ENCODE data around the gene ATXN10.

The ATXN10 gene

GRCh38 chr22:45864959-45865476, 193.4 kb downstream of the ATXN10 start:
- DNase-seq (ENCODE audit: low read depth, low spot score) = no peak

GRCh38 chr22:45865561-45866125, 194.0 kb downstream of the ATXN10 start:
- H3K4me3 ChIP-seq (ENCODE audit: low read length) = no peak overlapping the region
- no peak for DNase-seq (ENCODE audit: low read depth, low spot score)

More at GRCh38 chr22:45864959-45865476, 193.4 kb downstream of the ATXN10 start:
- no peak overlapping the region for H3K4me3 ChIP-seq (ENCODE audit: low read length)

GRCh38 chr22:45866126-45866645, 194.6 kb downstream of the ATXN10 start:
- no peak for DNase-seq (ENCODE audit: low read depth, low spot score)
- no peak overlapping the region for H3K4me3 ChIP-seq (ENCODE audit: low read length)

GRCh38 chr22:45866646-45867117, 195.0 kb downstream of the ATXN10 start:
- no peak for DNase-seq (ENCODE audit: low read depth, low spot score)
- H3K4me3 ChIP-seq (ENCODE audit: low read length) = no peak overlapping the region

- no peak overlapping the region for H3K4me3 ChIP-seq (ENCODE audit: low read length)
- no peak for DNase-seq (ENCODE audit: low read depth, low spot score)
These were observed 195.7 kb downstream of the ATXN10 start for GRCh38 chr22:45867118-45867905.

- H3K4me3 ChIP-seq (ENCODE audit: low read length) = no peak overlapping the region
These were observed 196.4 kb downstream of the ATXN10 start for GRCh38 chr22:45867906-45868555.

GRCh38 chr22:45868571-45869339, 197.1 kb downstream of the ATXN10 start:
- no peak overlapping the region for H3K4me3 ChIP-seq (ENCODE audit: low read length)
- DNase-seq (ENCODE audit: low read depth, low spot score) = no peak

More at GRCh38 chr22:45867906-45868555, 196.4 kb downstream of the ATXN10 start:
- no peak for DNase-seq (ENCODE audit: low read depth, low spot score)

- no peak overlapping the region for H3K4me3 ChIP-seq (ENCODE audit: low read length)
- DNase-seq (ENCODE audit: low read depth, low spot score) = no peak
These were observed 197.8 kb downstream of the ATXN10 start for GRCh38 chr22:45869340-45869847.

GRCh38 chr22:45870011-45870410, 198.4 kb downstream of the ATXN10 start:
- no peak for DNase-seq (ENCODE audit: low read depth, low spot score)
- no peak overlapping the region for H3K4me3 ChIP-seq (ENCODE audit: low read length)

- DNase-seq (ENCODE audit: low read depth, low spot score) = no peak
- H3K4me3 ChIP-seq (ENCODE audit: low read length) = no peak overlapping the region
These were observed 200.1 kb downstream of the ATXN10 start for GRCh38 chr22:45871721-45872120.

- no peak overlapping the region for H3K4me3 ChIP-seq (ENCODE audit: low read length)
- DNase-seq (ENCODE audit: low read depth, low spot score) = no peak
These were observed 201.1 kb downstream of the ATXN10 start for GRCh38 chr22:45872659-45873263.

- DNase-seq (ENCODE audit: low read depth, low spot score) = no peak
- H3K4me3 ChIP-seq (ENCODE audit: low read length) = no peak overlapping the region
These were observed 204.8 kb downstream of the ATXN10 start for GRCh38 chr22:45876136-45877035.

GRCh38 chr22:45877036-45877380, 205.4 kb downstream of the ATXN10 start:
- H3K4me3 ChIP-seq (ENCODE audit: low read length) = no peak overlapping the region
- no peak for DNase-seq (ENCODE audit: low read depth, low spot score)

- H3K4me3 ChIP-seq (ENCODE audit: low read length) = no peak overlapping the region
- DNase-seq (ENCODE audit: low read depth, low spot score) = no peak
These were observed 206.0 kb downstream of the ATXN10 start for GRCh38 chr22:45877651-45878050.

GRCh38 chr22:45878051-45878781, 206.6 kb downstream of the ATXN10 start:
- no peak overlapping the region for H3K4me3 ChIP-seq (ENCODE audit: low read length)
- DNase-seq (ENCODE audit: low read depth, low spot score) = no peak

GRCh38 chr22:45878901-45879551, 207.4 kb downstream of the ATXN10 start:
- no peak for DNase-seq (ENCODE audit: low read depth, low spot score)
- H3K4me3 ChIP-seq (ENCODE audit: low read length) = no peak overlapping the region

Data from Jurkat, Clone E6-1 (cell line).